Renal cortical epithelial cell (primary cell): Measurements from ENCODE around the gene LHFPL2. TPM values are rescaled to one million over a fixed set of nuclear protein-coding genes. Genes with fewer than 3 reads are reported as not detected.

Experiments
- DNase-seq: peaks from one replicate; pipeline ENCODE4 v3.0.0-alpha.2; 2011; ENCODE audit warnings: low read depth
- total RNA-seq: library from RNA; depleted of rRNA; stranded (reverse); fragments of >200 nt; gene quantifications from 2 replicates; pipeline ENCODE4 v1.2.3, GENCODE V29; 2014

LHFPL2 gene
- total RNA-seq, 1 donor from 2014 or later: 19.2 TPM

GRCh38 chr5:78546276-78546996, 102.1 kb downstream of the LHFPL2 start:
- no peak for DNase-seq

DNA sequence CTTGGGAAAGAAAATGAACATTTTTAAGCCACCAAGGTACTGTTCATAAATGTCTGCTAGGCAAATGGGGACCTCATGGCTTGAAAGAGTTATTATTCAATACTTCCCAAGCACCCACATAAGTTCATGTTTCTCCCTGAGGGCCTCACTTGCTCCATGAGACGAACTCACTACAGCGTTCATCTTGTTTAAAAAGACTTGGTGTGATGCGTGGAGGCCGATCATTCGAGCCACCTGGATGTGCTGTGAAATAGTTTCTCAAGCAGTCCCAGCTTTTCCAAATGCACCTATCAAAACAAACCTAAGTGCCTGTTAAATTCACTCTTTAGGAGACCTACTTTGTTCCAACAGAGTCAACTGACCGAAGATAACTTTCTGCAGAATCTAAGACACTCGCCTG, 103.2 kb downstream of the LHFPL2 start:
- no peak for DNase-seq

GRCh38 chr5:78544561-78545201, 103.9 kb downstream of the LHFPL2 start:
- peak; percentile 61 for DNase-seq

GRCh38 chr5:78543916-78544315, 104.7 kb downstream of the LHFPL2 start:
- DNase-seq: no peak

- DNase-seq: no peak
Measured at GRCh38 chr5:78543292-78543691, 105.3 kb downstream of the LHFPL2 start.

GRCh38 chr5:78542321-78542840, 106.2 kb downstream of the LHFPL2 start:
- no peak for DNase-seq

GRCh38 chr5:78541086-78541654, 107.4 kb downstream of the LHFPL2 start:
- DNase-seq: no peak

DNA sequence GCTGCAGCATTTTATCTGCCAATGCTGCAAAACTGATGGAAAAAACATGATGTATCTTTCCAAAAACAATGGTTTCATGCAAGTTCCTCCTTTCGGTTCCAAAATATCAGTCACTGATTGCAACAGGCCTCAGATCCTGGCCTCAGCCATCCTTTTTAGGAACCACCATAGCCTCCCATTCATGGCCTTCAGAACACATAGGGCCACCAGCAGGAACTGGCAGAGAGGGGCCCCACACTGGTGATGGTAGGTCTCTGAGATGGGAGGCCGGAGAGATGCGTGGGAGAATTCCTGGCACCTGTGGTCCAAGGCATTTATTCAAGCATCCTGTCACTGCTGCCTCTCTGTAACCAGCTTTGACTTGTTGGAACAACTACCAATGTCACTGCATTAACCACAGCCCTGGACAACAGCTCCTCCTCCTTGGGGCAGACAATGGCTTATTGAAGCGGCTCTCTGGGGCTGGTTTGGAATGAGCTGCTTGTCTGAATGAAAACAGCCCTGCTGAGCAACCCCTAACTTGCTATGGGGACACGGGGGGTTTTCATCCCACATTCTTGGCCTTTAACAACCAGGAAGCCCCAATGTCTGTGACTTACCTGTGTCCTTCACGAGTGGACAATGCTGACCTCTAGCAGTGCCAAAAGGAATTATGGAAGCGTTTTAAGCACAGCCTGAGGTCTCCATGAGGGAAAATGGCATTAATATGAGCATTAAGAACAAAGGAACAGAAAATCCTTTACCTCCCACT, 108.1 kb downstream of the LHFPL2 start:
- DNase-seq: no peak

GRCh38 chr5:78538240-78538850, 110.2 kb downstream of the LHFPL2 start:
- DNase-seq: no peak

DNA sequence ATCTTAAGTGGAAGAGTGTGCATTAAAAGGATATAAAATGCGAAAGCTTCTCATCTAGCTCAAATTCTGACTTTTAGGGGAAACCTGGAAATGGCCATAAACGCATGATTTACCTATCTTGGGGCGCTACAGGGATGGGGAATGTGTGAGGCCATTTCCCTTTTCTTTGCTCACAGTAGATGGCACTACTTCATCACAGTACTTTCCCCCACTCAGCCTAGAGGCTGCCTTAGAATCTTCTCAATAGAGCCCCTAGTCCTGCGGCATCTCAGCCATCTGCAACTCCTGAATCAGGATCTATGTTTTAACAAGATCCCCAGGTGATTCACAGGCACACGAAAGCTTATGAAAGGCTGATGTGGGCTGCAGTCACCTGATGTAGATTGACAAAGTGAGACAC, 110.8 kb downstream of the LHFPL2 start:
- peak; percentile 49 for DNase-seq

DNA sequence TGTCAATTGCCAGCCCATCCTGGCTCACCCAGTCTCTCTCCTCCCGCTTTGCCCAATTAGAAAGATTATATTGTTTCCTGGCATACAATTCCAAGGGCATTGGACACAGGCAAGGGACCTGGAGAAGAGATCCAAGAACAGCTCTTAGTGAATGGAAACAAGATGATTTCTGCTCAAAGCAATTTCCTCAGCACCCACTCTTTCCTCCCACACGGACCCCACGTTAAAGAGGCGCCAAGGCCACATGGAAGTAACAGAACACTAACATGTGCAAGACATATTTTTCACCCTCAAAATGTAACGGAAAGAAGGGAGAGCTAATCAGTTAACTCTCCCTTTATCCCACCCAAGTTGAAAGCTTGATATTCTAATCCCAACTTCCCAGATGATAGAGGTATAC, 111.2 kb downstream of the LHFPL2 start:
- DNase-seq: no peak

DNA sequence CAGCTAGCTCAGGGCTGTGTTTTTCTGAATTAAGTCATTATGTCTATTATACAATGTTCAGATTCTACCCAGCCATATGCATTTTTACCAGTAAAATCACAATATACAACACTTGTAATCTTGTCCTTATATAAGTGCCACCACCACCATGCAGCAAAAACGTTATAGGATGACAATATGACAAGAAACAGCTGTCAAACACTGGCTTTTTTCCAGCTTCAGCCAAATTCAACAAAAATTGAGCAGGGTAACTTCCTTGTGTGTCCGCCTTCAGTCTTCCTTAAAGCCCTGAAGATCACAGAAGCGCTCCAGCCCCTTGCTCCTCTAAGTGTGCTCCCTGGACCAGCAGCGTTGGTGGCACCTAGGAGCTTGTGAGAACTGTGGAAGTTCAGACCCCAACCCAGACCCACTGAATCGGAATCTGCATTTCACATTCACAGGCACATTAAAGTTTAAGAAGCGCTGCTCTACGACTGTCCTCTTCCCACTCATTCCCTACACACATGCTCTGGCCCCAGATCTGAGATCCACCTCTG, 111.8 kb downstream of the LHFPL2 start:
- no peak for DNase-seq

DNA sequence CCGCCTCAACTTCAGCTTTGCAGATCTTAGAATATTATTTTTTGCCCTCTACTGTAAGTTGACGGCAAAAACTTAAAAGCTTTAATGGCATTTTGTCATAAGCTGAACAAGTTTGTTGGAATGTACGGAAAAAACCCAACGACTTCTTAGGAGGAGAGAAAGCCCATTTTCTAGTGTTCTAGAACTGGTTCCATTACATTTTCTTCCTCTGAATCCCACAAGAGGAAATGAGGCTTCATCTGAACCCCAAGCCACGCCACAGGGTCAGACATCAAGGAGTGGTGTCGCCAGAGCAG, 113.7 kb downstream of the LHFPL2 start:
- DNase-seq: no peak

GRCh38 chr5:78534148-78534904, 114.2 kb downstream of the LHFPL2 start:
- no peak for DNase-seq

- DNase-seq: peak; percentile 44
Measured at GRCh38 chr5:78533356-78533755, 115.2 kb downstream of the LHFPL2 start.

DNA sequence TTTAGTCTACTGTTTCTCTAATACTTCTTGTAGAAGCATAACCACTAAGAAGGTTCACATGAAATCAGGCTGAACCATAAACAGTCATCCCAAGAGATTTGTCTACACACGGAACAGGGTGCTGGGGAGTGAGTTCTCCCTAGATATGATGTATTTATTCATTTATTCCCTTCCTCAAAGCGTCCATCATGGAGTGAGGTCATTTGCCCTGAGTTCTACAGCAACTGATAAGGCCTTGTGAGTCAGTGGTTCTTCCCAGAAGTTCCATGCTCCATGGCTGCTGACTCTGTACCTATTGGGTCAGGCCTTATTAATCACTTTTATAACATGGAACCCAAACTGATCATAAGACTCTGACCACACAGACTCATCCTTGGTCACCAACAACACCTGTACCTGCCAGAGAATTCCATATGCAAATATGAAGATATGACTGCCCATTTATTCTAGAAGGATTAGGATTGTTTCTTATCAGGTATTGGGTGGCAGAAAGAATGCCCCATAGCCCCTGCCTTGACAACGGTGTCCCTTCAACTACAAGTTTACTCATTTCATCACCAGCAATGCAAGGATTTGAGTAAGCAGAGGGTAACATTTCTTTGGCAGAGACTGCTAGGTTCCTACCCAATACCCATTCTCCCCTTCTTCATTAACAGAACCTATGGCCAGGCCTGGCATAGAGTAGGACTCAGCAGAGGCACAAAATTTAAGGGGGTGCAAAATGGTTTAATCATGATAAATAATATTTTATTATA, 118.1 kb downstream of the LHFPL2 start:
- peak; percentile 71 for DNase-seq

DNA sequence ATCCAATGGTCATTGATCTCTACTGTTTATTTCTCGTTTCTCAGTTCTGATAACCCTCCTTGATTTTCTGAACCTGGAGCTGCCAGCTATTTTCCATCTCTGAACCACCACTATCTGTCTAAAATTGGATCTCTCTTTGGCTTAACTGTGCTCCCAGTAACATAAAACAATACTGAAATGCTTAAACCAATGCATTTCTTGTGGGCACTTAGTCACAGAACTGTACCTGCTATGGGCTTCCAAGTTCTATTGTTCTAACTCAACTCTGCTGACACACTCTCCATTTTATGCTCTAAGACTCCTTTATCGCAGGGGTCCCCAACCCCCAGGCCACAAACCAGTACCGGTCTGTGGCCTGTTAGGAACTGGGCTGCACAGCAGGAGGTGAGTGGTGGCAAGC, 120.6 kb downstream of the LHFPL2 start:
- peak; percentile 78 for DNase-seq

- peak; percentile 98 for DNase-seq
Measured at GRCh38 chr5:78527054-78527859, 121.3 kb downstream of the LHFPL2 start.

DNA sequence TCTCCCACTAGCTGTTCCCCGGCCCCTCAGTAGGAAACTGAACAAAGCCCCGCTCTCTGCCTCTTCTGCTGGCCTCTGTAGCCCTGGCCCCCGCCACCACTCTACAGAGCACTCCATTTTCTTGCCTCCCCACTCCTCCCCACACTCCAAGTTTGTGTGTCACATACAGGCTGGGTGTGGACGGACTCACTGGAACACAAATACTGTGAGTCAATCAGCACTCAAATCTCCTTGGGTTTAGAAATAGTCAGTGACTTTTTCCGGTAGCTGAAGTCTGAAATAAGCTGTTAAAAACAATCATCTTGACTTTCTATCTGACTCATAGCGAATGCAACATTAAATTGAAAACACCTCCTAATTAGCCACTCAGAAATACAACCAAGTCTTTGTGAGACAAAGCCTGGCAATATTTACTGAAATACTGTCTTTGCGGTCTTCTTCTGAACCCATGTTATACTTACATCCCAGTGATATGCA, 122.5 kb downstream of the LHFPL2 start:
- peak; percentile 91 for DNase-seq
